HG03025 (cell line): Measurements from ENCODE around the gene SLC5A11.
"Not testable (repeated sequence)": the region's sequence is repeated elsewhere in the genome, so short reads cannot be mapped to it uniquely, and the experiment has no call there.

ENCODE experiments used
- ATAC-seq: cut with Tn5 transposase; IDR thresholded peaks from one replicate; pipeline ENCODE4 v1.9.1; 2021; ENCODE audit warnings: mild to moderate bottlenecking, moderate library complexity; ENCODE audit not compliant: unreplicated experiment, low FRiP score

Gene SLC5A11

GRCh38 chr16:24845726-24846547 lies at the start of gene SLC5A11:
SLC5A11 (plus strand) TSS chr16:24845963; CDS start chr16:24858644, 12,681 bp downstream.
- no peak for ATAC-seq

- ATAC-seq, result no peak
Observed at GRCh38 chr16:24800586-24800985, 45.2 kb upstream of the SLC5A11 start.

- no peak for ATAC-seq
Observed at GRCh38 chr16:24801761-24802302, 43.9 kb upstream of the SLC5A11 start.

- ATAC-seq, result no peak
Observed at GRCh38 chr16:24805484-24805883, 40.3 kb upstream of the SLC5A11 start.

- ATAC-seq, result no peak
Observed at GRCh38 chr16:24807301-24807700, 38.5 kb upstream of the SLC5A11 start.

- ATAC-seq, result no peak
Observed at GRCh38 chr16:24810951-24811843, 34.6 kb upstream of the SLC5A11 start.

- ATAC-seq, result not testable (repeated sequence)
Observed at GRCh38 chr16:24812813-24813212, 33.0 kb upstream of the SLC5A11 start.

- no peak for ATAC-seq
Observed at GRCh38 chr16:24815021-24815420, 30.7 kb upstream of the SLC5A11 start.

GRCh38 chr16:24816688-24817087 lies 29.1 kb upstream of the SLC5A11 start:
- no peak for ATAC-seq

- no peak for ATAC-seq
Observed at GRCh38 chr16:24819462-24820040, 26.2 kb upstream of the SLC5A11 start.

- no peak for ATAC-seq
Observed at GRCh38 chr16:24820522-24820921, 25.2 kb upstream of the SLC5A11 start.

- no peak for ATAC-seq
Observed at GRCh38 chr16:24821129-24821528, 24.6 kb upstream of the SLC5A11 start.

- ATAC-seq, result no peak
Observed at GRCh38 chr16:24822542-24822941, 23.2 kb upstream of the SLC5A11 start.

GRCh38 chr16:24822974-24823373 lies 22.8 kb upstream of the SLC5A11 start:
- no peak for ATAC-seq

- no peak for ATAC-seq
Observed at GRCh38 chr16:24825696-24826095, 20.1 kb upstream of the SLC5A11 start.

GRCh38 chr16:24826096-24826690 lies 19.6 kb upstream of the SLC5A11 start:
- ATAC-seq, result no peak

- ATAC-seq, result no peak
Observed at GRCh38 chr16:24826817-24827566, 18.8 kb upstream of the SLC5A11 start.

- no peak for ATAC-seq
Observed at GRCh38 chr16:24829153-24829552, 16.6 kb upstream of the SLC5A11 start.

- no peak for ATAC-seq
Observed at GRCh38 chr16:24833352-24833751, 12.4 kb upstream of the SLC5A11 start.
